Measurements from ENCODE around the gene USP2.

Gene USP2

GRCh38 chr11:119381181-119381988, at the start of gene USP2:
USP2 (minus strand) TSS chr11:119381690; CDS start chr11:119373480, 8,210 bp downstream.
- peak; percentile 97 for DNase-seq

GRCh38 chr11:119427279-119427678, 45.8 kb upstream of the USP2 start:
- no peak for DNase-seq

GRCh38 chr11:119426142-119426541, 44.7 kb upstream of the USP2 start:
- no peak for DNase-seq

- no peak for DNase-seq
Measured at GRCh38 chr11:119424775-119425174, 43.3 kb upstream of the USP2 start.

GRCh38 chr11:119424276-119424675, 42.8 kb upstream of the USP2 start:
- DNase-seq = no peak

- no peak for DNase-seq
Measured at GRCh38 chr11:119423509-119424254, 42.2 kb upstream of the USP2 start.

- no peak for DNase-seq
Measured at GRCh38 chr11:119422809-119423508, 41.5 kb upstream of the USP2 start, which contains the start of gene THY1. THY1 (minus strand) TSS chr11:119423172; CDS start chr11:119420905, 2,267 bp downstream.

- no peak for DNase-seq
Measured at GRCh38 chr11:119421941-119422808, 40.7 kb upstream of the USP2 start.

- no peak for DNase-seq
Measured at GRCh38 chr11:119421351-119421750, 39.9 kb upstream of the USP2 start.

- DNase-seq = no peak
Measured at GRCh38 chr11:119420631-119421030, 39.1 kb upstream of the USP2 start.

- no peak for DNase-seq
Measured at GRCh38 chr11:119419834-119420492, 38.5 kb upstream of the USP2 start.

GRCh38 chr11:119419246-119419645, 37.8 kb upstream of the USP2 start:
- no peak for DNase-seq

- DNase-seq = no peak
Measured at GRCh38 chr11:119418759-119419158, 37.3 kb upstream of the USP2 start.

- DNase-seq = no peak
Measured at GRCh38 chr11:119417726-119418540, 36.4 kb upstream of the USP2 start.

- no peak for DNase-seq
Measured at GRCh38 chr11:119416606-119417580, 35.4 kb upstream of the USP2 start.

GRCh38 chr11:119415966-119416365, 34.5 kb upstream of the USP2 start:
- no peak for DNase-seq

GRCh38 chr11:119415517-119415916, 34.0 kb upstream of the USP2 start:
- DNase-seq = no peak

- no peak for DNase-seq
Measured at GRCh38 chr11:119414734-119415133, 33.2 kb upstream of the USP2 start.

GRCh38 chr11:119414321-119414720, 32.8 kb upstream of the USP2 start:
- DNase-seq = no peak

GRCh38 chr11:119412072-119412471, 30.6 kb upstream of the USP2 start:
- DNase-seq = no peak
